ES-I3 (cell line): ENCODE results near the gene CD300LG.

ENCODE experiments used
- H3K36me3 ChIP-seq: 2 replicates; pipeline ENCODE4 v1.6.1; 2013; ENCODE audit warnings: mild to moderate bottlenecking, low read length, control low read depth, moderate library complexity; ENCODE audit not compliant: insufficient read depth
- H3K4me1 ChIP-seq: 2 replicates; pipeline ENCODE4 v1.6.1; 2013; ENCODE audit warnings: mild to moderate bottlenecking, control low read depth, low read length; ENCODE audit not compliant: insufficient read depth
- H3K9ac ChIP-seq: 2 replicates; pipeline ENCODE4 v1.6.1; 2013; ENCODE audit warnings: low read depth, mild to moderate bottlenecking, low read length, moderate library complexity
- H3K9me3 ChIP-seq: 2 replicates; pipeline ENCODE4 v1.6.1; 2013; ENCODE audit warnings: mild to moderate bottlenecking, low read length, moderate library complexity; ENCODE audit not compliant: control insufficient read depth, insufficient read depth

The CD300LG gene

GRCh38 chr17:43907998-43908721, 61.2 kb downstream of the CD300LG start:
- H3K4me1 ChIP-seq, result peaks cover 6% of the 10 kb centered on the region; the same call in 1 of the 2 replicates
- peak overlapping the region; percentile 82; the same call in 1 of the 2 replicates for H3K9ac ChIP-seq

GRCh38 chr17:43909537-43910231, 62.7 kb downstream of the CD300LG start:
- Histone ChIP-seq H3K9ac (no peak overlapping the region), H3K4me1 (peaks cover 6% of the 10 kb centered on the region; the same call in 1 of the 2 replicates), H3K9me3 (no peaks in the 10 kb centered on the region), H3K36me3 (no peaks in the 10 kb centered on the region)

More at GRCh38 chr17:43907998-43908721, 61.2 kb downstream of the CD300LG start:
- no peaks in the 10 kb centered on the region for H3K9me3 ChIP-seq
- H3K36me3 ChIP-seq, result no peaks in the 10 kb centered on the region

GRCh38 chr17:43911904-43912303, 64.9 kb downstream of the CD300LG start:
- Histone ChIP-seq H3K36me3 (no peaks in the 10 kb centered on the region), H3K9me3 (no peaks in the 10 kb centered on the region), H3K4me1 (peaks cover 4% of the 10 kb centered on the region), H3K9ac (no peak overlapping the region)

GRCh38 chr17:43912635-43913304, 65.8 kb downstream of the CD300LG start:
- Histone ChIP-seq H3K9me3 (no peaks in the 10 kb centered on the region), H3K36me3 (no peaks in the 10 kb centered on the region), H3K9ac (no peak overlapping the region), H3K4me1 (peaks cover 4% of the 10 kb centered on the region)
